Right lobe of liver (tissue), 6 donors: Measurements from ENCODE around the gene LECT2. TPM values are rescaled to one million over a fixed set of nuclear protein-coding genes. Genes with fewer than 3 reads are reported as not detected.
A peak's percentile ranks its signal among the peaks of the same experiment; 100 is the strongest.

Experiments
- ATAC-seq, 4 donors: fragments of 200-7000 bp; cut with Tn5 transposase; one replicate each; pipeline ENCODE4 v1.9.1; 2020; ENCODE audit warnings: mild to moderate bottlenecking in 4 of 4, moderate library complexity in 4 of 4
- DNase-seq, 3 donors: peaks; one replicate each; pipeline ENCODE4 v3.0.0-alpha.2; 2020
- H3K27ac ChIP-seq, 3 donors: fragments of 200-600 bp; one replicate each; pipeline ENCODE4 v1.8.0; 2022
- H3K27me3 ChIP-seq, 2 donors: fragments of 200-600 bp; one replicate each; pipeline ENCODE4 v1.8.0; 2022
- H3K36me3 ChIP-seq, 4 donors: fragments of 200-600 bp; sonication (generic) in 1 of 4; one replicate each; pipeline versions ENCODE4 v1.5.1 to v1.8.0; 2017 to 2022; ENCODE audit warnings: control low read depth in 1 of 4
- H3K4me1 ChIP-seq, 4 donors: fragments of 200-600 bp; sonication (generic) in 1 of 4; one replicate each; pipeline versions ENCODE4 v1.5.1 to v1.8.0; 2017 to 2022; ENCODE audit warnings: control low read depth in 1 of 4
- H3K4me3 ChIP-seq, 3 donors: fragments of 200-600 bp; one replicate each; pipeline ENCODE4 v1.8.0; 2022
- H3K9me3 ChIP-seq, 4 donors: fragments of 200-600 bp; sonication (generic) in 1 of 4; one replicate each; pipeline versions ENCODE4 v1.5.1 to v1.8.0; 2017 to 2022; ENCODE audit warnings: control low read depth in 1 of 4
- CTCF ChIP-seq, 4 donors: fragments of 200-600 bp in 3 of 4; fragments of 450-650 bp in 1 of 4; IDR thresholded peaks; one replicate each; pipeline versions ENCODE4 v1.5.1 to v1.8.0; 2016 to 2022; ENCODE audit warnings: antibody characterized with exemption in 4 of 4, mild to moderate bottlenecking in 2 of 4
- POLR2A ChIP-seq: fragments of 450-650 bp; IDR thresholded peaks from one replicate; pipeline ENCODE4 v1.6.1; 2017; ENCODE audit warnings: antibody characterized with exemption, mild to moderate bottlenecking
- WGBS: methylation state at CpG from one replicate; pipeline ENCODE4 v1.1.6; 2018; ENCODE audit warnings: low coverage, low lambda C conversion rate; ENCODE audit not compliant: insufficient coverage; ENCODE audit errors: missing lambda C conversion rate; 5-methylcytosine and 5-hydroxymethylcytosine counted together
- intact Hi-C, 2 donors: fragments of 100-400 bp; cut with DNase I; formaldehyde crosslinking; loops; one replicate each; pipeline versions ENCODE4 v1.11.2 to v1.14.1; 2022
- total RNA-seq, 6 experiments: library from RNA; depleted of rRNA in 2 of 6; stranded (reverse); fragments of >200 nt in 2 of 6; fragmentation: NEBNext Ultra II Directional in 3 of 6; extraction: Animal tissue kit (Norgen Biotek cat#: 25700) in 3 of 6; gene quantifications; one replicate each; pipeline versions ENCODE4 v1.1.0 to v1.2.4, GENCODE V29; 2016 to 2023
- donor health status: DM: no; HTN: yes; CAD: no.
- donor health status: DM: no; HTN: no; CAD: no.
- donor health status: DM: no; HTN: no; CAD: no.
- donor health status: DM: no; HTN: yes; CAD: no.
- donor health status: DM: no; HTN: yes; CAD: no.

Gene LECT2
- total RNA-seq, 6 experiments from 2014 or later, result 6.0 to 66.7 (median 43.7) TPM

GRCh38 chr5:135930949-135931295 is 23.9 kb downstream of the LECT2 start:
- Histone ChIP-seq H3K4me1 (peaks cover 0 to 6% (median 0%) of the 10 kb centered on the region in 4 donors), H3K4me3 (no peak overlapping the region), H3K27ac (no peak overlapping the region), H3K27me3 (peaks cover 0 to 8% of the 10 kb centered on the region in 2 donors), H3K36me3 (no peaks in the 10 kb centered on the region), H3K9me3 (no peaks in the 10 kb centered on the region)
- ATAC-seq (no peak), DNase-seq (no peak)
- TF ChIP-seq CTCF (IDR thresholded peaks at IDR 0.05), result no peak
- TF ChIP-seq POLR2A, result no peak
- 48% methylated on average over 18 of the region's 18 CpGs for WGBS
- intact Hi-C loops, result no loop called here

- Histone ChIP-seq H3K27me3 (peaks cover 0 to 8% of the 10 kb centered on the region in 2 donors), H3K27ac (no peak overlapping the region), H3K4me1 (peaks cover 0 to 6% (median 0%) of the 10 kb centered on the region in 4 donors), H3K36me3 (no peaks in the 10 kb centered on the region), H3K9me3 (no peaks in the 10 kb centered on the region), H3K4me3 (peak overlapping the region; percentile 38 to 56 (median 39))
- ATAC-seq, result peak; percentile 50 to 68 (median 59)
- intact Hi-C loops, result no loop called here
- TF ChIP-seq POLR2A (no peak), CTCF (IDR thresholded peaks at IDR 0.05) (no peak)
- DNase-seq, result peak in 1 of 3 donors; percentile 51
- 9% methylated on average over 15 of the region's 99 CpGs for WGBS
Measured at GRCh38 chr5:135930029-135930948, 24.5 kb downstream of the LECT2 start.

GRCh38 chr5:135921388-135921787 is 33.4 kb downstream of the LECT2 start:
- 16% methylated on average over 1 of the region's 1 CpG for WGBS
- Histone ChIP-seq H3K27me3 (no peaks in the 10 kb centered on the region), H3K36me3 (no peaks in the 10 kb centered on the region), H3K9me3 (no peaks in the 10 kb centered on the region), H3K4me1 (no peaks in the 10 kb centered on the region), H3K4me3 (no peak overlapping the region), H3K27ac (no peak overlapping the region)
- ATAC-seq (peak in 1 of 4 donors; percentile 47), DNase-seq (no peak)
- TF ChIP-seq POLR2A, result no peak
- no peak for TF ChIP-seq CTCF (IDR thresholded peaks at IDR 0.05)
- intact Hi-C loops, result no loop called here

- Histone ChIP-seq H3K4me1 (no peaks in the 10 kb centered on the region), H3K27me3 (no peaks in the 10 kb centered on the region), H3K27ac (no peak overlapping the region), H3K9me3 (no peaks in the 10 kb centered on the region), H3K4me3 (no peak overlapping the region), H3K36me3 (no peaks in the 10 kb centered on the region)
- DNase-seq (no peak), ATAC-seq (no peak)
- 69% methylated on average over 3 of the region's 3 CpGs for WGBS
- TF ChIP-seq CTCF (IDR thresholded peaks at IDR 0.05) (no peak), POLR2A (no peak)
- intact Hi-C loops, result no loop called here
Measured at GRCh38 chr5:135920199-135920598, 34.6 kb downstream of the LECT2 start.
